GM18502 (cell line): ENCODE data around the gene FOSB.

Experiments
- ATAC-seq: cut with Tn5 transposase; IDR thresholded peaks from one replicate; pipeline ENCODE4 v1.9.1; 2021; ENCODE audit warnings: mild to moderate bottlenecking; ENCODE audit not compliant: unreplicated experiment, poor library complexity

The FOSB gene

GRCh38 chr19:45464274-45464673, 3.5 kb upstream of the FOSB start:
- ATAC-seq: no peak

GRCh38 chr19:45464852-45465441, 2.8 kb upstream of the FOSB start:
- no peak for ATAC-seq

DNA sequence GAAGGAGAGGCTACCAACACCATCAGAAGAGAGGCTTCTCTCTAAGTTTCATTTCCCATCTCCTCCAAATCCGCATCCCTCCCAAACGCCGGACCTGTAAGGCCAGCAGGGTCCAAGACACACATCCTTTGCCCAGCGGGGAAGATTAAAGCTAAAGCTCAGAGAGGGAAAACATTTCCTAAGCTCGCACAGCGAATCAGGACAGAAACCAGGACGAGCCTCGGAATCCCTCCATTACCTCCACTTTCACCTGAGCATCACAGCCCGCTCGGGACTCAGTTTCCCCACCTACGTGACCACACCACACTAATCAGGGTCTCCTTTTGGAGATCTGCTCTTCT, 711 bp upstream of the FOSB start:
- ATAC-seq: no peak

- no peak for ATAC-seq
These were observed 409 bp downstream of the FOSB start for GRCh38 chr19:45468159-45468651.

DNA sequence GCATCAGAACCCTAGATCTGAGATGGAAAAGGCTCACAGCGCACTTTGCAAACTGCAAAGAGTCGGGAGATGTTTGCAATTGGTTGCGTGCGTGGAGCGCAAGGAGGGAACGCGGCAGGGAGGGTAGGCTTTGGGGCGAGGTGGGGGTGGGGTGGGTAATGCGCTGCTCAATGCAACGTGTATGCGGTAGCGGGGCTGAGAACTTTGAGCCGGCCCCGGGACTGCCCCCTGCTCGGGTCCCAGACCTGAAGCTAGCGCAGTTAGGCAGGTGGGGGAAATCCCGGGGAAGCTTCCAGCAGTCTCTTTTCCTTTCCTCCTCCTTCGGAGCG, 971 bp downstream of the FOSB start:
- no peak for ATAC-seq

DNA sequence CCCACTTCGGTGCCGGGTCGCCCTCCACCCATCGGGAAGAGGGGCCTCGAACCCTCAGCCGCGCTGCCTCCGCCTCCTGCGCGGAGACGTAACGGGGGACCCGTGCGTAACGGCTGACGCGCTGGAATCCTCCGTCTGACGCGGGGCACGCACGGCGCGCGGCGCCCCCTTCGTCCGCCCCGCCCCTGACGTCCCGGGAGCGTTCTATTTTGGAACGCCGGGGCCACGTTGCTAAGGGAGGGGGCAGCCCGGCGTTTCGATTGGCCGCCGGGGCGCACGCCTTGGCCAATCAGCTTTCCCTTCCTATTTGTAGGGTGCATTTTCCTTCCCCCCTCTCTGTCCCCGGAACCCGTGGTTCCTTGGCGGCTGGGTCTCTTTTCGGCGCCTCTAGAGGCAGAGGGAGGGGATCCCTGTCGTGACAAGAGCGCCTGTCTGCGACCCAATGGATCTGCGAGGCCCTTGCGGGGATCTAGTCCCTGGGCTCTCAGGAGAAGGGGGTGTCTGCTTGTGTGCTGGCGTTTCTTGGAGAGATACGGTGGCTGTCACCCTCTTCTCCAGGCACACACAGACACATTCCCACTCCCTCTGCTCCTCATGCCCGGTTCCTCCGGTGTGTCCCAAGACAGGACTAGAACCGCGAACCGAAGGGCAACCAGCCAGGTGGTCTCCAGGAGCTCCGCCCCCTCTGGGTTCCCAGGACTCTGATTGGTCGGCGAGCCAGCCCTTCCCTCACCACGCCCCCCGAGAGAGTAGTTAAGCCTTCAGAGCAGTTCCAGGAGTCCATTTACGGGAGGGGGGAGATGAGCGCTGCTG, 1.5 kb downstream of the FOSB start:
- ATAC-seq: peak; percentile 57

- no peak for ATAC-seq
These were observed 2.4 kb downstream of the FOSB start for GRCh38 chr19:45469945-45470761.

GRCh38 chr19:45470762-45471081, 2.9 kb downstream of the FOSB start:
- no peak for ATAC-seq

DNA sequence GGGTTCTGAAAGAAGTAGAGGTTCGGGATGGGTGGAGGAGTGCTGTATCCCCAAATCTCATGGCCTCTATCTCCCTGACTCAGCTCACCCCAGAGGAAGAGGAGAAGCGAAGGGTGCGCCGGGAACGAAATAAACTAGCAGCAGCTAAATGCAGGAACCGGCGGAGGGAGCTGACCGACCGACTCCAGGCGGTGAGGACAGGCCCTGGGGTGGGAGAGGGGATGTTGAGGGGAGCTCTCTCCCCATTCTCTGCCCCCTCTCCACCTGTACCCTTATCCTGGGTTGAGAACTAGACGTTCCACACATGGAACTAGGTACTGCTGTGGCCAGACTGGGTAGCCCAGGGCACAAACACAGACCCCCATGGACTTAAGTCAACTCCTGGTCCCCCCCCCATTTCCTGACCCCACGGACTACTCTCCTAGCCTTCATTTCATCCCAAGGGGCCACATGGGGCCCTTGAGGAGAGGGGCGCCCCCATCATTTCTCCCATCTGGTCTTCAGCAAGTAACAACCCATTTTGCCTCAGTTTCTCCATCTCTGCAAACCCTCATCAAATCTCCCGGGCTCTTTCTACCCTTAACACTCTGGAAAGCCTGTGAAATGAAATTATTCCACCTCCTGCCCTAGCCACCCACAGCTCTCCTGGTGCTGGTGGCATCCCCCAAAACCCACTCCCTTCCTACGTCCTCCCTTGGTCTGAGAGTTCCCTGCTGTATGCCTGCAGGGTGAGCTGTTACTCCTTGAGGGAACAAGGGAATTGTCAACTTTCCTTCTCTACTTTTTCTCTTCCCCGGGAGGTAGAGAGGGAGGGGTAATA, 3.5 kb downstream of the FOSB start:
- ATAC-seq: no peak

- ATAC-seq: no peak
These were observed 4.3 kb downstream of the FOSB start for GRCh38 chr19:45471931-45472562.

GRCh38 chr19:45472563-45473366, 5.0 kb downstream of the FOSB start:
- no peak for ATAC-seq

GRCh38 chr19:45473367-45473681, 5.5 kb downstream of the FOSB start:
- ATAC-seq: no peak

GRCh38 chr19:45473682-45474605, 6.1 kb downstream of the FOSB start:
- ATAC-seq: no peak

GRCh38 chr19:45474606-45475521, 7.1 kb downstream of the FOSB start:
- ATAC-seq: no peak

DNA sequence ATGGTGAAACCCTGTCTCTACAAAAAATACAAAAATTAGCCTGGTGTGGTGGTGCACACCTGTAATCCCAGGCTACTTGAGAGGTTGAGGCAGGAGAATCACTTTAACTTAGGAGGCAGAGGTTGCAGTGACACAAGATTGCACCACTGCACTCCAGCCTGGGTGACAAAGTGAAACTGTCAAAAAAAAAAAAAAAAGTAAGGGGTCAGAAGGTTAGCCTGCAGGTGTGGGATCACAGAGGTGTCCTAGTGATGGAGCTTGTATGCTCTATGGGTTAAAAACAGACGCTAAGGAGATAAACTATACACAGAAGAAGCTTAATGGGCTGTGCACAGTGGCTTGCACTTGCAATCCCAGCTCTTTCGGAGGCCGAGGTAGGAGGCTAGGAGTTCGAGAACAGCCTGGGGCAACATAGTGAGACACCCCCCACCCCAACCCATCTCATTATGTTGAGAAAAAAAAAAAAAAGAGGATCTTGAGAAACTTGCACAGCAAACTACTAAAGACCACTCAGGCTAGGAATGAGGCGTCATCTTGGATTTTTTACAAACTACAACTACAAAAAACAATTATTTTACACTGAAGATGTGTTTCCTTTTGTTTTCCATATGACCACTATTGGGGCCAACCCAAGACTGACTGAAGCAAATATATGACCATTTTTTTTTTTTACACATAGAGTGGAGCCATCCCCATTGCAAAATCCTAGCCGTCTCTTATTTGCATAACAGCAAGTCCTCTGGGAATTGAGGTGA, 7.9 kb downstream of the FOSB start:
- ATAC-seq: no peak

DNA sequence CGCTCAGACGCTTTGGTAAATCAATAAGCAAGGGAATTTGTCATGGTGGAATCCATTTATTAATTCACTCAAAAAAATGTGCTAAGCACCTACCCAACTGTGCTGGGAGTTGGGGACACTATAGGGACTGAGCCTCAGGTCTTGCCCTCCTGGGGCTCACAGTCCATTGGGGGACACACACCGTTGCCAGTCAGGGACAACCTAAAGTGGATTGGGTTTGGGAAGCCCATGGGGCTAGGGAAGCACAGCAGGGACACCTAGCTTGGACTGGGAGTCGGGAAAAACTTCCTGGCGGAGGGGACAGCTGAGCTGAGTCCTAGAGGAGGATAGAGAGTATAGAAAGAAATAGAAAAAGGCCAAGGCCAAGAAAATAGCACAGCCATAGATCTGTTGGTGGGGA, 8.5 kb downstream of the FOSB start:
- ATAC-seq: no peak

- no peak for ATAC-seq
These were observed 9.4 kb downstream of the FOSB start for GRCh38 chr19:45477186-45477585.
